HepG2 (cell line): Measurements from ENCODE around the gene TTC28. TPM values are rescaled to one million over a fixed set of nuclear protein-coding genes. Genes with fewer than 3 reads are reported as not detected.

Experiments used
- AGO2 ChIP-seq: fragments of 200-400 bp; formaldehyde crosslinking; optimal IDR thresholded peaks from 2 replicates; pipeline ENCODE3; 2017; ENCODE audit warnings: mild to moderate bottlenecking, low read depth, low read length, moderate library complexity
- ARNT ChIP-seq: fragments of 450-650 bp; IDR thresholded peaks from 2 replicates; pipeline ENCODE4 v1.6.1; 2017
- CEBPB ChIP-seq: IDR thresholded peaks from 2 replicates; pipeline ENCODE4 v1.6.1; 2011; ENCODE audit warnings: low read depth, low read length, improper control_type of control experiment, borderline replicate concordance
- MAZ ChIP-seq, 2 experiments: sonication (generic) in 1 of 2; formaldehyde crosslinking in 1 of 2; IDR thresholded peaks; 2 replicates each; pipeline versions ENCODE4 v1.5.0 to v1.6.1; 2012 to 2020; ENCODE audit warnings: low read depth in 2 of 2, mild to moderate bottlenecking in 2 of 2, borderline replicate concordance in 1 of 2, improper control_type of control experiment in 1 of 2, low read length in 1 of 2, missing genetic modification reagents in 1 of 2, moderate library complexity in 1 of 2
- PHF20 ChIP-seq: sonication (generic); formaldehyde crosslinking; IDR thresholded peaks from 2 replicates; pipeline ENCODE4 v1.5.0; 2020; ENCODE audit warnings: mild to moderate bottlenecking, missing genetic modification reagents
- RFXANK ChIP-seq: IDR thresholded peaks from 2 replicates; pipeline ENCODE4 v1.6.1; 2016
- SCMH1 ChIP-seq: sonication (generic); formaldehyde crosslinking; IDR thresholded peaks from 2 replicates; pipeline ENCODE4 v1.9.0; 2021; ENCODE audit warnings: missing genetic modification reagents, mild to moderate bottlenecking, borderline replicate concordance
- SIN3B ChIP-seq: fragments of 150-350 bp; IDR thresholded peaks from 2 replicates; pipeline ENCODE4 v1.6.1; 2014; ENCODE audit warnings: low read length
- TBX3 ChIP-seq: fragments of 450-650 bp; IDR thresholded peaks from 2 replicates; pipeline ENCODE4 v1.6.1; 2017; ENCODE audit warnings: antibody characterized with exemption, mild to moderate bottlenecking, inconsistent platforms, borderline replicate concordance
- polyA plus RNA-seq, 8 experiments: library from polyadenylated mRNA; depleted of rRNA in 3 of 8; stranded (reverse) in 7 of 8; unstranded in 1 of 8; fragments of >200 nt; fragmentation: Illumina TruSeq in 4 of 8; extraction: Trizol in 4 of 8; gene quantifications; 2 replicates each; pipeline versions ENCODE4 v1.2.1 to v1.2.3, GENCODE V29; 2011 to 2016; ENCODE audit warnings: low read depth in 4 of 8, missing spikeins in 1 of 8, mixed read lengths in 1 of 8; ENCODE audit not compliant: insufficient read depth in 1 of 8
- total RNA-seq, 5 experiments: library from RNA; depleted of rRNA; stranded (reverse); fragments of >200 nt; fragmentation: Illumina TruSeq; extraction: Trizol; gene quantifications; 2 replicates each; pipeline ENCODE4 v1.2.3, GENCODE V29; 2016; ENCODE audit warnings: low read depth in 1 of 5
- TF ChIP-seq, protein P1 (sequence below): sonication (generic); formaldehyde crosslinking; IDR thresholded peaks from 2 replicates; pipeline ENCODE4 v1.4.0; 2020; ENCODE audit warnings: missing genetic modification reagents
- TF ChIP-seq, protein P2 (sequence below): sonication (generic); formaldehyde crosslinking; IDR thresholded peaks from 2 replicates; pipeline ENCODE4 v1.5.0; 2020; ENCODE audit warnings: missing genetic modification reagents, mild to moderate bottlenecking, borderline replicate concordance
- TF ChIP-seq, protein P3 (sequence below): IDR thresholded peaks from 2 replicates; pipeline ENCODE4 v1.6.1; 2016; ENCODE audit warnings: control low read depth
- TF ChIP-seq, protein P4 (sequence below), 2 experiments: sonication (generic) in 1 of 2; formaldehyde crosslinking in 1 of 2; IDR thresholded peaks; 2 replicates each; pipeline versions ENCODE4 v1.4.0 to v1.6.1; 2016 to 2020; ENCODE audit warnings: borderline replicate concordance in 1 of 2, low read depth in 1 of 2, mild to moderate bottlenecking in 1 of 2, missing genetic modification reagents in 1 of 2
- TF ChIP-seq, protein P5 (sequence below): sonication (generic); formaldehyde crosslinking; IDR thresholded peaks from 2 replicates; pipeline ENCODE4 v1.4.0; 2020; ENCODE audit warnings: mild to moderate bottlenecking, missing genetic modification reagents

The TTC28 gene
- total and polyA plus RNA-seq, 2 of the 13 experiments (the other 11 are each of a cell fraction or from before 2014, with no cell fraction given), result 4.2 to 13.1 TPM

DNA sequence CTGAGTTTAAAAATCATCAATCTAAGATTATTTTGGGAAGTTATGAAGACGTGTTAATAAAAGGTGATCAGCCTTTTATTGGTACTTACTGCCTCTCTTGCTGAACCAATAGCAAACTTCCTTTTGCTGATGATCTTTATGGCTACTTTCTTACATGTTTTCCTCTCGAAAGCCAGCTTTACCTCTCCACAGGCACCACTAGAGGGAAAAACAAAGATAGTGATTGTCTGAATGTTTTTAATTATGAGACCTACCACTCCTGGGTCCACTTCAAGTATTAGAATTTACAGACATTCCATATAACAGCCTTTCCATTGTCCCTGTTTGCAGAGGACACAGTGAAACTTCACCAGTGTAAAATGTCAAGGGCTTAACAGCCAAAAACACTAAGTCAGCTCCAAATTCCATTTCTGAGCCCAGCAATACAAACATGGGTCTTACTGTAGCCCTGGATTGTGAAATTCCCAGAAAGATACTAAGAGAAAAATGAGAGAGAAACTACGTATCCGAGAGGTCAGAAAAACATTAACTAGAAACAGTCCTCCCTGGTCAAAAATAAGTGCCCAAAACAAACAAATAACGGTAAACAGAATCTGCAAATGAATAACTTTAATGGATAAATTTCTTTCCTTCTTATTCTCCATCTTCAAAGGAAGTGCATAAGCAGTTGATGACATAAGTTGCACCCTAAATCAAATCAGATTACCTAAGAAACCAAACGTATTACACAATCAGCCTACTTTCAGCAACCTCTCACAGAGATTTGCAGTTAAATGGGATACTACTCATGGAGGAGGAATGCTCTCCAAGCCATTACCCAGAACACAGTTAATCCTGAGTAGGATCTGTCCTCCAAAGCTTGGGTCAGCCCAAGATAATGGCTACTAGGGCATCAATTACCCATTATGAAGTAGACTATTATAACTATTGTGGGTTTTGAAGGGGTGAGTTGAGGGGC is 32.5 kb upstream of the TTC28 start (continued):
- TF ChIP-seq, protein P1, sequence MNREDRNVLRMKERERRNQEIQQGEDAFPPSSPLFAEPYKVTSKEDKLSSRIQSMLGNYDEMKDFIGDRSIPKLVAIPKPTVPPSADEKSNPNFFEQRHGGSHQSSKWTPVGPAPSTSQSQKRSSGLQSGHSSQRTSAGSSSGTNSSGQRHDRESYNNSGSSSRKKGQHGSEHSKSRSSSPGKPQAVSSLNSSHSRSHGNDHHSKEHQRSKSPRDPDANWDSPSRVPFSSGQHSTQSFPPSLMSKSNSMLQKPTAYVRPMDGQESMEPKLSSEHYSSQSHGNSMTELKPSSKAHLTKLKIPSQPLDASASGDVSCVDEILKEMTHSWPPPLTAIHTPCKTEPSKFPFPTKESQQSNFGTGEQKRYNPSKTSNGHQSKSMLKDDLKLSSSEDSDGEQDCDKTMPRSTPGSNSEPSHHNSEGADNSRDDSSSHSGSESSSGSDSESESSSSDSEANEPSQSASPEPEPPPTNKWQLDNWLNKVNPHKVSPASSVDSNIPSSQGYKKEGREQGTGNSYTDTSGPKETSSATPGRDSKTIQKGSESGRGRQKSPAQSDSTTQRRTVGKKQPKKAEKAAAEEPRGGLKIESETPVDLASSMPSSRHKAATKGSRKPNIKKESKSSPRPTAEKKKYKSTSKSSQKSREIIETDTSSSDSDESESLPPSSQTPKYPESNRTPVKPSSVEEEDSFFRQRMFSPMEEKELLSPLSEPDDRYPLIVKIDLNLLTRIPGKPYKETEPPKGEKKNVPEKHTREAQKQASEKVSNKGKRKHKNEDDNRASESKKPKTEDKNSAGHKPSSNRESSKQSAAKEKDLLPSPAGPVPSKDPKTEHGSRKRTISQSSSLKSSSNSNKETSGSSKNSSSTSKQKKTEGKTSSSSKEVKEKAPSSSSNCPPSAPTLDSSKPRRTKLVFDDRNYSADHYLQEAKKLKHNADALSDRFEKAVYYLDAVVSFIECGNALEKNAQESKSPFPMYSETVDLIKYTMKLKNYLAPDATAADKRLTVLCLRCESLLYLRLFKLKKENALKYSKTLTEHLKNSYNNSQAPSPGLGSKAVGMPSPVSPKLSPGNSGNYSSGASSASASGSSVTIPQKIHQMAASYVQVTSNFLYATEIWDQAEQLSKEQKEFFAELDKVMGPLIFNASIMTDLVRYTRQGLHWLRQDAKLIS, result no peak
- no peak for TF ChIP-seq AGO2
- TF ChIP-seq CEBPB, result peak; percentile 98
- no peak for TF ChIP-seq PHF20 (CRISPR knock-in tag)
- TF ChIP-seq, protein P2, sequence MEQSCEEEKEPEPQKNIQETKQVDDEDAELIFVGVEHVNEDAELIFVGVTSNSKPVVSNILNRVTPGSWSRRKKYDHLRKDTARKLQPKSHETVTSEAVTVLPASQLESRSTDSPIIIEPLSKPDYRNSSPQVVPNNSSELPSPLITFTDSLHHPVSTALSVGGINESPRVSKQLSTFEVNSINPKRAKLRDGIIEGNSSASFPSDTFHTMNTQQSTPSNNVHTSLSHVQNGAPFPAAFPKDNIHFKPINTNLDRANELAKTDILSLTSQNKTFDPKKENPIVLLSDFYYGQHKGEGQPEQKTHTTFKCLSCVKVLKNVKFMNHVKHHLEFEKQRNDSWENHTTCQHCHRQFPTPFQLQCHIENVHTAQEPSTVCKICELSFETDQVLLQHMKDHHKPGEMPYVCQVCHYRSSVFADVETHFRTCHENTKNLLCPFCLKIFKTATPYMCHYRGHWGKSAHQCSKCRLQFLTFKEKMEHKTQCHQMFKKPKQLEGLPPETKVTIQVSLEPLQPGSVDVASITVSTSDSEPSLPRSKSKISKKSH (CRISPR knock-in tag), result no peak
- no peak for TF ChIP-seq ARNT
- TF ChIP-seq MAZ (IDR thresholded peaks at IDR 0.05; ENCODE audit: borderline replicate concordance, low read depth, low read length), result no peak
- no peak for TF ChIP-seq MAZ (CRISPR knock-in tag; IDR thresholded peaks at IDR 0.05; ENCODE audit: low read depth)
- TF ChIP-seq, protein P3, sequence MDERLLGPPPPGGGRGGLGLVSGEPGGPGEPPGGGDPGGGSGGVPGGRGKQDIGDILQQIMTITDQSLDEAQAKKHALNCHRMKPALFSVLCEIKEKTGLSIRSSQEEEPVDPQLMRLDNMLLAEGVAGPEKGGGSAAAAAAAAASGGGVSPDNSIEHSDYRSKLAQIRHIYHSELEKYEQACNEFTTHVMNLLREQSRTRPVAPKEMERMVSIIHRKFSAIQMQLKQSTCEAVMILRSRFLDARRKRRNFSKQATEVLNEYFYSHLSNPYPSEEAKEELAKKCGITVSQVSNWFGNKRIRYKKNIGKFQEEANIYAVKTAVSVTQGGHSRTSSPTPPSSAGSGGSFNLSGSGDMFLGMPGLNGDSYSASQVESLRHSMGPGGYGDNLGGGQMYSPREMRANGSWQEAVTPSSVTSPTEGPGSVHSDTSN (CRISPR knock-in tag), result no peak
- TF ChIP-seq RFXANK (CRISPR knock-in tag), result no peak
- TF ChIP-seq SCMH1 (CRISPR knock-in tag), result no peak
- TF ChIP-seq, protein P4, sequence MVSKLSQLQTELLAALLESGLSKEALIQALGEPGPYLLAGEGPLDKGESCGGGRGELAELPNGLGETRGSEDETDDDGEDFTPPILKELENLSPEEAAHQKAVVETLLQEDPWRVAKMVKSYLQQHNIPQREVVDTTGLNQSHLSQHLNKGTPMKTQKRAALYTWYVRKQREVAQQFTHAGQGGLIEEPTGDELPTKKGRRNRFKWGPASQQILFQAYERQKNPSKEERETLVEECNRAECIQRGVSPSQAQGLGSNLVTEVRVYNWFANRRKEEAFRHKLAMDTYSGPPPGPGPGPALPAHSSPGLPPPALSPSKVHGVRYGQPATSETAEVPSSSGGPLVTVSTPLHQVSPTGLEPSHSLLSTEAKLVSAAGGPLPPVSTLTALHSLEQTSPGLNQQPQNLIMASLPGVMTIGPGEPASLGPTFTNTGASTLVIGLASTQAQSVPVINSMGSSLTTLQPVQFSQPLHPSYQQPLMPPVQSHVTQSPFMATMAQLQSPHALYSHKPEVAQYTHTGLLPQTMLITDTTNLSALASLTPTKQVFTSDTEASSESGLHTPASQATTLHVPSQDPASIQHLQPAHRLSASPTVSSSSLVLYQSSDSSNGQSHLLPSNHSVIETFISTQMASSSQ (IDR thresholded peaks at IDR 0.05; ENCODE audit: low read depth), result no peak
- TF ChIP-seq, protein P4 (CRISPR knock-in tag; IDR thresholded peaks at IDR 0.05; ENCODE audit: borderline replicate concordance), result peak; percentile 47; the same call in 1 of the 2 replicates
- TF ChIP-seq TBX3, result no peak
- TF ChIP-seq, protein P5, sequence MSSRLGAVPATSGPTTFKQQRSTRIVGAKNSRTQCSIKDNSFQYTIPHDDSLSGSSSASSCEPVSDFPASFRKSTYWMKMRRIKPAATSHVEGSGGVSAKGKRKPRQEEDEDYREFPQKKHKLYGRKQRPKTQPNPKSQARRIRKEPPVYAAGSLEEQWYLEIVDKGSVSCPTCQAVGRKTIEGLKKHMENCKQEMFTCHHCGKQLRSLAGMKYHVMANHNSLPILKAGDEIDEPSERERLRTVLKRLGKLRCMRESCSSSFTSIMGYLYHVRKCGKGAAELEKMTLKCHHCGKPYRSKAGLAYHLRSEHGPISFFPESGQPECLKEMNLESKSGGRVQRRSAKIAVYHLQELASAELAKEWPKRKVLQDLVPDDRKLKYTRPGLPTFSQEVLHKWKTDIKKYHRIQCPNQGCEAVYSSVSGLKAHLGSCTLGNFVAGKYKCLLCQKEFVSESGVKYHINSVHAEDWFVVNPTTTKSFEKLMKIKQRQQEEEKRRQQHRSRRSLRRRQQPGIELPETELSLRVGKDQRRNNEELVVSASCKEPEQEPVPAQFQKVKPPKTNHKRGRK (CRISPR knock-in tag), result no peak
- no peak for TF ChIP-seq SIN3B
